ENCODE data around the gene LRRC52.

The LRRC52 gene

DNA sequence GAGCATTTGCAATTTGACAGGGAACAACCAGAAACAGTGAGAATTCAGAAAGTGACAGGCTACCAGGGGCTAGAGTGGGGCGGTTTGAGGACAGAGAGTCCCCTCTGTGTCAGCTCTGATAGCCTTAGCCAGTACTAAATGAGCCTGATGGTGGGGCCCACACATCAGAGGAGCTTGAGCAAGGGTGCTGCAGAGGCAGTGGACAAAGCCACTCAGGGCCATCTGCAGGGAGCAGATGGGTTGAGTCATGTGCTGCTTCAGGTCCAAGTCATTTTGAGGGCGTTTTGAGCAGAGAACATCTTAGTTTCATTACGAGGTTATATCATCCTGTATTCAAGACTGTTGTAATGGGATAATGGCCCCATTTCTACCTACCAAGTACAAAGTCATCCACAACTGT lies 7.7 kb downstream of the LRRC52 start:
- Histone ChIP-seq H3K9ac (ENCODE audit: low read length) (no peak overlapping the region), H2AFZ (ENCODE audit: low read length) (no peak overlapping the region)

DNA sequence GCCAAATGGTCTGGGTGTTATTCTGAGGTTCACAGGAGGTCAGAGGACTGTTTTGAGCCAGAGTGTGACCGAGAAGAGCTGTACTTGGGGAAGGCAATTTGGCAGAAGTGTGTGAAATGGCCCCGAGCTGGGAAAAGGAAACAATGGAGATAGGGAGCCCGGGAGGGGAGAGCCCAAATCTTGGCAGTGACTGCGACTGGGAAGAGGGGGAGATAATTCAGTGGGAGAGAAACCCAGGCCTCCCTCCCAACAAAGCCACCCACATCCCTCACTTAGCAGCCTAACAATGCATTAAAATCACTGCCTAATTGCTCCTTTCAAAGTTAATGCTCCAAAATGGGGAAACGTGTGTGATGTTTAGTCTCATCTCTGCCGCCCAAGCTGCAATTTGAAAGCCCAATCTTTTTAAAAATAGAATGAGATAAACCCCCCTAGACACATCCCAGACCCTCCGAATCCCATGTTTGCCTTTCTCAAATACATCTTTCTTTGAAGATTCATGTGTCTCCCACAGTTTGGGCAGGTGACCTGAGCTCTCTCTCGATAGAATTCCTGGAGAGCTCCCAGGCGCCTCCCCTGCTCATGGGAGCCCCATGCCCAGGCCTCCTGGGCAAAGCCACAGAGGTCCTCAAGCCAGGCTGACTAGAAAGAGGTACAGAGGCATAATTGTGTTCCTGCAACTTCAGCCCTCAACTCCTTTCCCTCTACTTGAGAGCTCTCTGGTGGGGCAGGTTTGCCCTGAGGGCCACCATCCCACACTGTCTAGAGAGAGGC lies 17.3 kb downstream of the LRRC52 start:
- Histone ChIP-seq H3K27ac (ENCODE audit: low read depth, low read length, poor library complexity, severe bottlenecking) (no peak overlapping the region), H3K9ac (ENCODE audit: low read length) (no peak overlapping the region), H3K79me2 (ENCODE audit: insufficient read depth, low read length) (no peaks in the 10 kb centered on the region), H3K4me1 (ENCODE audit: insufficient read depth, low read length, severe bottlenecking) (no peaks in the 10 kb centered on the region), H2AFZ (ENCODE audit: low read length) (no peak overlapping the region), H4K20me1 (ENCODE audit: insufficient read depth, low read length) (no peaks in the 10 kb centered on the region), H3K9me2 (ENCODE audit: low read depth, low read length) (no peaks in the 10 kb centered on the region), H3K27me3 (ENCODE audit: insufficient read depth, low read length) (no peaks in the 10 kb centered on the region), H3F3A (ENCODE audit: insufficient read depth, low read length) (no peaks in the 10 kb centered on the region), H3K36me3 (ENCODE audit: insufficient read depth, low read length) (no peaks in the 10 kb centered on the region), H3K4me2 (ENCODE audit: low read length) (no peak overlapping the region), H3K9me3 (ENCODE audit: low read length) (no peaks in the 10 kb centered on the region), H3K4me3 (ENCODE audit: low read depth, low read length, poor library complexity, severe bottlenecking) (no peak overlapping the region)
- no peak for TF ChIP-seq EZH2 (IDR thresholded peaks at IDR 0.05; ENCODE audit: borderline replicate concordance, low read length)
- TF ChIP-seq, protein P1, sequence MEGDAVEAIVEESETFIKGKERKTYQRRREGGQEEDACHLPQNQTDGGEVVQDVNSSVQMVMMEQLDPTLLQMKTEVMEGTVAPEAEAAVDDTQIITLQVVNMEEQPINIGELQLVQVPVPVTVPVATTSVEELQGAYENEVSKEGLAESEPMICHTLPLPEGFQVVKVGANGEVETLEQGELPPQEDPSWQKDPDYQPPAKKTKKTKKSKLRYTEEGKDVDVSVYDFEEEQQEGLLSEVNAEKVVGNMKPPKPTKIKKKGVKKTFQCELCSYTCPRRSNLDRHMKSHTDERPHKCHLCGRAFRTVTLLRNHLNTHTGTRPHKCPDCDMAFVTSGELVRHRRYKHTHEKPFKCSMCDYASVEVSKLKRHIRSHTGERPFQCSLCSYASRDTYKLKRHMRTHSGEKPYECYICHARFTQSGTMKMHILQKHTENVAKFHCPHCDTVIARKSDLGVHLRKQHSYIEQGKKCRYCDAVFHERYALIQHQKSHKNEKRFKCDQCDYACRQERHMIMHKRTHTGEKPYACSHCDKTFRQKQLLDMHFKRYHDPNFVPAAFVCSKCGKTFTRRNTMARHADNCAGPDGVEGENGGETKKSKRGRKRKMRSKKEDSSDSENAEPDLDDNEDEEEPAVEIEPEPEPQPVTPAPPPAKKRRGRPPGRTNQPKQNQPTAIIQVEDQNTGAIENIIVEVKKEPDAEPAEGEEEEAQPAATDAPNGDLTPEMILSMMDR (IDR thresholded peaks at IDR 0.05; ENCODE audit: low read length): no peak

More for the DNA sequence above, 7.7 kb downstream of the LRRC52 start:
- TF ChIP-seq, protein P1 (IDR thresholded peaks at IDR 0.05; ENCODE audit: low read length): no peak
- no peak for TF ChIP-seq EZH2 (IDR thresholded peaks at IDR 0.05; ENCODE audit: borderline replicate concordance, low read length)
- Histone ChIP-seq H3F3A (ENCODE audit: insufficient read depth, low read length) (no peaks in the 10 kb centered on the region), H3K4me2 (ENCODE audit: low read length) (no peak overlapping the region), H4K20me1 (ENCODE audit: insufficient read depth, low read length) (no peaks in the 10 kb centered on the region), H3K36me3 (ENCODE audit: insufficient read depth, low read length) (no peaks in the 10 kb centered on the region), H3K79me2 (ENCODE audit: insufficient read depth, low read length) (no peaks in the 10 kb centered on the region), H3K27me3 (ENCODE audit: insufficient read depth, low read length) (0 out of 2 replicates have a peak, but pooled peaks cover 5% of the 10 kb centered on the region), H3K27ac (ENCODE audit: low read depth, low read length, poor library complexity, severe bottlenecking) (no peak overlapping the region), H3K4me3 (ENCODE audit: low read depth, low read length, poor library complexity, severe bottlenecking) (no peak overlapping the region), H3K9me2 (ENCODE audit: low read depth, low read length) (no peaks in the 10 kb centered on the region), H3K9me3 (ENCODE audit: low read length) (no peaks in the 10 kb centered on the region), H3K4me1 (ENCODE audit: insufficient read depth, low read length, severe bottlenecking) (no peaks in the 10 kb centered on the region)

DNA sequence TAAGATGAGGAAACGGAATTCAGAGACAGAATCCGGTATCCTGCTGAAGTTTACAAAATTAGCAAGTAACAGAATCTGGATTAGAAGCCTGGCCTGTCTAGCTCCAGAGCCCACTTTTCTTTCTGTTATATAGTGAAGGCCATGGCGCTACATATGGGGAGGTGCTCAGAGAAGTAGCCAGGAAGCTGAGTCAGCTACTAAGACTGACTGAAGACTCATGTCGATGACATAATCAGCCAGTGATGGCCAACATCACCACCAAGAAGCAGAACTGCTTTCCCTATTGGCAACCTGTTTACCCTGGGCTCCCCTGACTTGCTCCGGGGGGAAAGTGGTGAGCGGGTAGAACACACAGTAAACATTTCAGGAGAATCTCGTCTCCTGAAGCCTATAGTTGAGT lies 18.8 kb downstream of the LRRC52 start:
- Histone ChIP-seq H3K27ac (ENCODE audit: low read depth, low read length, poor library complexity, severe bottlenecking) (no peak overlapping the region), H2AFZ (ENCODE audit: low read length) (no peak overlapping the region), H3F3A (ENCODE audit: insufficient read depth, low read length) (no peaks in the 10 kb centered on the region), H3K27me3 (ENCODE audit: insufficient read depth, low read length) (no peaks in the 10 kb centered on the region), H3K4me3 (ENCODE audit: low read depth, low read length, poor library complexity, severe bottlenecking) (no peak overlapping the region), H3K4me1 (ENCODE audit: insufficient read depth, low read length, severe bottlenecking) (no peaks in the 10 kb centered on the region), H3K9ac (ENCODE audit: low read length) (no peak overlapping the region), H3K79me2 (ENCODE audit: insufficient read depth, low read length) (no peaks in the 10 kb centered on the region), H3K9me2 (ENCODE audit: low read depth, low read length) (no peaks in the 10 kb centered on the region), H3K36me3 (ENCODE audit: insufficient read depth, low read length) (no peaks in the 10 kb centered on the region), H3K9me3 (ENCODE audit: low read length) (no peaks in the 10 kb centered on the region), H3K4me2 (ENCODE audit: low read length) (no peak overlapping the region), H4K20me1 (ENCODE audit: insufficient read depth, low read length) (no peaks in the 10 kb centered on the region)
- TF ChIP-seq EZH2 (IDR thresholded peaks at IDR 0.05; ENCODE audit: borderline replicate concordance, low read length): no peak
- TF ChIP-seq, protein P1 (IDR thresholded peaks at IDR 0.05; ENCODE audit: low read length): no peak

Data from OCI-LY1 (cell line).